ENCODE data around the gene HES7.
"Not testable (repeated sequence)": the region's sequence is repeated elsewhere in the genome, so short reads cannot be mapped to it uniquely, and the experiment has no call there.

The HES7 gene

GRCh38 chr17:8123695-8124349, at the start of gene HES7:
Gene HES7, minus strand, starts transcription at chr17:8124106. Its CDS starts 22 bp downstream, at chr17:8124084.
- no peaks in the 10 kb centered on the region for H3K36me3 ChIP-seq (ENCODE audit: control insufficient read depth, insufficient read depth, low read length)

GRCh38 chr17:8173056-8173870, 49.4 kb upstream of the HES7 start:
- H3K4me3 ChIP-seq (ENCODE audit: low read length): peak overlapping the region; percentile 60
- peak overlapping the region; percentile 60 for H3K9ac ChIP-seq (ENCODE audit: low read length)
- H3K4me1 ChIP-seq (ENCODE audit: control insufficient read depth, insufficient read depth, low read length): peaks cover 16% of the 10 kb centered on the region
- H3K36me3 ChIP-seq (ENCODE audit: control insufficient read depth, insufficient read depth, low read length): no peaks in the 10 kb centered on the region
- H3K27ac ChIP-seq (ENCODE audit: low read depth, low read length): peak overlapping the region; percentile 95
- no peaks in the 10 kb centered on the region for H3K27me3 ChIP-seq (ENCODE audit: control insufficient read depth, insufficient read depth, low read length)

More at GRCh38 chr17:8123695-8124349, at the start of gene HES7:
- Histone ChIP-seq H3K27me3 (ENCODE audit: control insufficient read depth, insufficient read depth, low read length) (peaks cover 14% of the 10 kb centered on the region), H3K9ac (ENCODE audit: low read length) (no peak within 1 kb of the TSS), H3K4me1 (ENCODE audit: control insufficient read depth, insufficient read depth, low read length) (peaks cover 20% of the 10 kb centered on the region), H3K4me3 (ENCODE audit: low read length) (peak within 1 kb of the TSS; percentile 75), H3K27ac (ENCODE audit: low read depth, low read length) (no peak within 1 kb of the TSS)

- not testable (repeated sequence) for H3K27me3 ChIP-seq (ENCODE audit: control insufficient read depth, insufficient read depth, low read length); H3K4me3 ChIP-seq (ENCODE audit: low read length); H3K36me3 ChIP-seq (ENCODE audit: control insufficient read depth, insufficient read depth, low read length); H3K27ac ChIP-seq (ENCODE audit: low read depth, low read length); H3K9ac ChIP-seq (ENCODE audit: low read length); H3K4me1 ChIP-seq (ENCODE audit: control insufficient read depth, insufficient read depth, low read length)
These were observed 46.3 kb upstream of the HES7 start for GRCh38 chr17:8170186-8170585.

- H3K27me3 ChIP-seq (ENCODE audit: control insufficient read depth, insufficient read depth, low read length): no peaks in the 10 kb centered on the region
- H3K9ac ChIP-seq (ENCODE audit: low read length): no peak overlapping the region
- no peaks in the 10 kb centered on the region for H3K36me3 ChIP-seq (ENCODE audit: control insufficient read depth, insufficient read depth, low read length)
- no peak overlapping the region for H3K27ac ChIP-seq (ENCODE audit: low read depth, low read length)
- no peak overlapping the region for H3K4me3 ChIP-seq (ENCODE audit: low read length)
- peaks cover 11% of the 10 kb centered on the region for H3K4me1 ChIP-seq (ENCODE audit: control insufficient read depth, insufficient read depth, low read length)
These were observed 43.6 kb upstream of the HES7 start for GRCh38 chr17:8167526-8167925.

- no peak overlapping the region for H3K9ac ChIP-seq (ENCODE audit: low read length)
- H3K27ac ChIP-seq (ENCODE audit: low read depth, low read length): no peak overlapping the region
- peaks cover 14% of the 10 kb centered on the region for H3K4me1 ChIP-seq (ENCODE audit: control insufficient read depth, insufficient read depth, low read length)
- H3K36me3 ChIP-seq (ENCODE audit: control insufficient read depth, insufficient read depth, low read length): no peaks in the 10 kb centered on the region
- no peak overlapping the region for H3K4me3 ChIP-seq (ENCODE audit: low read length)
- H3K27me3 ChIP-seq (ENCODE audit: control insufficient read depth, insufficient read depth, low read length): no peaks in the 10 kb centered on the region
These were observed 42.8 kb upstream of the HES7 start for GRCh38 chr17:8166731-8167130.

- H3K27ac ChIP-seq (ENCODE audit: low read depth, low read length): peak overlapping the region; percentile 99
- no peaks in the 10 kb centered on the region for H3K27me3 ChIP-seq (ENCODE audit: control insufficient read depth, insufficient read depth, low read length)
- no peak overlapping the region for H3K9ac ChIP-seq (ENCODE audit: low read length)
- peaks cover 7% of the 10 kb centered on the region for H3K36me3 ChIP-seq (ENCODE audit: control insufficient read depth, insufficient read depth, low read length)
- H3K4me3 ChIP-seq (ENCODE audit: low read length): no peak overlapping the region
- peaks cover 25% of the 10 kb centered on the region for H3K4me1 ChIP-seq (ENCODE audit: control insufficient read depth, insufficient read depth, low read length)
These were observed 40.9 kb upstream of the HES7 start for GRCh38 chr17:8164815-8165131.

GRCh38 chr17:8163978-8164814, 40.3 kb upstream of the HES7 start:
- Histone ChIP-seq H3K4me1 (ENCODE audit: control insufficient read depth, insufficient read depth, low read length) (peaks cover 25% of the 10 kb centered on the region), H3K4me3 (ENCODE audit: low read length) (peak overlapping the region; percentile 67), H3K36me3 (ENCODE audit: control insufficient read depth, insufficient read depth, low read length) (peaks cover 11% of the 10 kb centered on the region), H3K9ac (ENCODE audit: low read length) (peak overlapping the region; percentile 47), H3K27me3 (ENCODE audit: control insufficient read depth, insufficient read depth, low read length) (no peaks in the 10 kb centered on the region), H3K27ac (ENCODE audit: low read depth, low read length) (peak overlapping the region; percentile 99)

GRCh38 chr17:8162997-8163977, 39.4 kb upstream of the HES7 start:
- Histone ChIP-seq H3K4me3 (ENCODE audit: low read length) (peak overlapping the region; percentile 79), H3K9ac (ENCODE audit: low read length) (peak overlapping the region; percentile 92), H3K36me3 (ENCODE audit: control insufficient read depth, insufficient read depth, low read length) (peaks cover 11% of the 10 kb centered on the region), H3K4me1 (ENCODE audit: control insufficient read depth, insufficient read depth, low read length) (peaks cover 28% of the 10 kb centered on the region), H3K27me3 (ENCODE audit: control insufficient read depth, insufficient read depth, low read length) (no peaks in the 10 kb centered on the region), H3K27ac (ENCODE audit: low read depth, low read length) (peak overlapping the region; percentile 99)

GRCh38 chr17:8162233-8162996, 38.5 kb upstream of the HES7 start, which contains the start of gene VAMP2:
Gene VAMP2, minus strand, starts transcription at chr17:8162948. Its CDS starts 69 bp downstream, at chr17:8162879.
- Histone ChIP-seq H3K36me3 (ENCODE audit: control insufficient read depth, insufficient read depth, low read length) (peaks cover 11% of the 10 kb centered on the region), H3K4me1 (ENCODE audit: control insufficient read depth, insufficient read depth, low read length) (peaks cover 28% of the 10 kb centered on the region), H3K27ac (ENCODE audit: low read depth, low read length) (peak within 1 kb of the TSS; percentile 99), H3K4me3 (ENCODE audit: low read length) (peak within 1 kb of the TSS; percentile 79), H3K9ac (ENCODE audit: low read length) (peak within 1 kb of the TSS; percentile 92), H3K27me3 (ENCODE audit: control insufficient read depth, insufficient read depth, low read length) (no peaks in the 10 kb centered on the region)

GRCh38 chr17:8161289-8162232, 37.7 kb upstream of the HES7 start:
- H3K4me1 ChIP-seq (ENCODE audit: control insufficient read depth, insufficient read depth, low read length): peaks cover 34% of the 10 kb centered on the region
- peak overlapping the region; percentile 92 for H3K9ac ChIP-seq (ENCODE audit: low read length)
- H3K4me3 ChIP-seq (ENCODE audit: low read length): peak overlapping the region; percentile 79
- peak overlapping the region; percentile 99 for H3K27ac ChIP-seq (ENCODE audit: low read depth, low read length)
- no peaks in the 10 kb centered on the region for H3K27me3 ChIP-seq (ENCODE audit: control insufficient read depth, insufficient read depth, low read length)
- peaks cover 11% of the 10 kb centered on the region for H3K36me3 ChIP-seq (ENCODE audit: control insufficient read depth, insufficient read depth, low read length)
